NCI-H1694 (cell line): ENCODE results near the gene HCLS1.
"Not testable (repeated sequence)": the region's sequence is repeated elsewhere in the genome, so short reads cannot be mapped to it uniquely, and the experiment has no call there.

Source experiments
- DNase-seq: peaks from one replicate; lab custom pipeline; 2025; lab: John Stamatoyannopoulos, UW

HCLS1 gene

GRCh38 chr3:121660356-121661171, at the start of gene HCLS1:
TSS of gene HCLS1 (minus strand) at chr3:121660903. CDS start at chr3:121658347, 2,556 bp downstream.
- DNase-seq: no peak

DNA sequence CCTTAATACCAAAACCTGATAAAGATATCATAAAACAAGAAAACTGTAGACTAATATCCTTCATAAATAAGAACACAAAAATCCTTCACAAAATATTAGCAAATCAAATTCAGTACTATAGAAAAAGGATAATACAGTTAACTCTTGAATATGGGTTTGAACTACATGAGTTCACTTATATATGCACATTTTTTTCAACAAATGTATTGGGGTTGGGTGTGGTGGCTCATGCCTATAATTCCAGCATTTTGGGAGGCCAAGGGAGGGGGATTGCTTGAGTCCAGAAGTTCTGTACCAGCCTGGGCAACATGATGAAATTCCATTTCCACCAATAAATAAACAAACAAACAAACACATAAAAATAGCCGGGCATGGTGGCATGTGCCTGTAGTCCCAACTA, 49.6 kb upstream of the HCLS1 start:
- no peak for DNase-seq

DNA sequence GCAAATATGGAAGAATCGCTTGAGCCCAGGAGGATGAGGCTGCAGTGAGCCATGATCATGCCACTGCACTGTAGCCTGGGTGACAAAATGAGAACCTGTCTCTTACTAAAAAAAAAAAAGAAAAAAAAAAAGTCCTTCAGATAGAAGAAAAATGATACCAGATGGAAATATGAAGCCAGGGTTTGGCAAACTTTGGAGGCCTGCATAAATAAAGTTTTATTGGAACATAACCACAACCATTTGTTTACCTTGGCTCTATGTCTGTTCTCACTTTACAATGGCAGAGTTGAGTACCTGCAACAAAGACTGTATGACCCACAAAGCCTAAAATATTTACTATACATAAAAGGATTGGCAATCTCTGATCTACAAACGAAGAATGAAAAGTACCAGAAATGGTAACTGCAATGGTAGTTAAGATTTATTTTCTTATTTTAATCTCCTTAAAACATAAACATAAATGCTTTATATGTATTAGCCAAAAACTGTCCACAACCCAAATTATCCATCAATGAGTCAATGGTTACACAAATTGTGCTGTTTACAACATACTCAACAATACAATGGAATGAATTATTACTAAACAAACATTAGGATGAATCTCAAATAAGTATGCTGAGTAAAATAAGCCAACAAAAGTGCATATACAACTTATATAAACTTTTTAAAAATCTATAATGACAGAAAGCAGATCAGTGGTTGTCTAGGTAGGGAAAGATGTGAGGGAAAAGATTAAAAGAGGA, 47.0 kb upstream of the HCLS1 start:
- no peak for DNase-seq

DNA sequence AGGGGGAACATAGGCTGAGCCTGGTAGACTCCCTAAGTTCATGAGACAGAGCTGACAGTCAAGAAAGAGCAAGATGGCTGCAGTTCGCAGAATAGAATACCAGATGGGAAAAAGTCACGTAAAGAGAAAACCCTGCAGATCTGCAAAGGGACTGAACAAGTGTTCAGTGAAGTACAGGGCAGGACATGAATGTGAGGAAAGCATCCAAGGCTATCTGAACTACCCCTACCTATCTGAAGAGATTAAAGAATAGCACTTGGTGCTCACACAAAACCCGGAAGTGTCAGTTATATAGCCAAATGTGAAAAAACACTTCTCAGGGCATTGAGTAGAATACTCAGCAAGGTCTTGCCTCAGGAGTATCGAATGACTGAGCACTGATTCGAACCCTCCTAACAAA, 44.8 kb upstream of the HCLS1 start:
- DNase-seq: no peak

GRCh38 chr3:121703973-121704372, 43.3 kb upstream of the HCLS1 start:
- no peak for DNase-seq

DNA sequence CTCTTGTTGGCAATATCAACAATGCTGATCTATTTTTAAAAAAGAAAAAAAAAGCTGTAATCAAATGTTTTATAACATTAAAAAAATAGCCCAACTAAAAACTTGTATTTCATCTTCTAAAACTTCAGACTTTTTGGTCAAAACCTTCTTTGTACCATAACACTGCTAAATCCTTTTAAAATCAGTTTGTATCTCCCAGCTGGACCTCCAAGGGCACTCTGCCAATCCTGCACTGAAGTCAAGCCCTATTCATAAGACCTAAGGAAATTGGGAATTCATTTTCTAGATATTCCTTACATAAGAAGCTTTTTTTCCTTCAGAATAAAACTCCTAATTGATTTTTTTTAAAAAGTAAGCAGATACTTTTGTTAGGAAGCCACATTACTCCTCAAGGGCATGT, 38.2 kb upstream of the HCLS1 start:
- no peak for DNase-seq

GRCh38 chr3:121698476-121698875, 37.8 kb upstream of the HCLS1 start:
- no peak for DNase-seq

GRCh38 chr3:121696186-121696585, 35.5 kb upstream of the HCLS1 start:
- no peak for DNase-seq

DNA sequence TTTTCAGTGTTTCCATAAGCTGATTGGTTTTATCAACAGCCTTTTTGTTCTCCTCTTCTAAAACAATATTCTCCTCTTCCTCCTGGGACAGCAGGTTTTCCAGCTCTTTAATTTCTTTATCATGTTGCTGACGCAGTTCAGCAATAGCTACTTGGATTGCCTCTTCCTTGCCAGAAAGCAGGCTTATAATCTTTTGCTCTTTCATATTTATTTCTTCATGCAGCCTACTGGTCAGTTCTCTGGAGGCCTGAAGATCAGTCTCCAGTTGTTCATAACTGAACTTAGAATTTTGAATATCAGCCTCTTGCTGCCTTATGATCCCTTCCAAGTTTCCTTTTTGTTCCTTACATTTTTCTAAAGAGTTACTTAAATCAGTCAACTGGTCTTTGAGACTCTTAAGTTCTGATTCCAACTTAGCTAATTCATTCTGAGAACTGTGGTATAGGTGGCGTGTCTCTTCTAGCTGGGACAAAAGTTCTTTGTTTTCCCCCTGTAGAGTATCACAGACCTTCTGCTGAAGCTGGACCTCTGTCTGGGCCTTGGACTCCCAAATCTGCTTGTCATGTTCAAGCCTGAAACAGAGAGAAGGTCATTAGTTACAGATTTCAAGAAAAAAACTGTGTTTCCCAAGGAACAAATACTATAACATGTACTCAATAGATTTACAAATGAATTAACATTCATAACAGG, 31.5 kb upstream of the HCLS1 start:
- no peak for DNase-seq

GRCh38 chr3:121690777-121691405, 30.2 kb upstream of the HCLS1 start:
- DNase-seq: no peak

GRCh38 chr3:121688747-121689146, 28.0 kb upstream of the HCLS1 start:
- DNase-seq: not testable (repeated sequence)

DNA sequence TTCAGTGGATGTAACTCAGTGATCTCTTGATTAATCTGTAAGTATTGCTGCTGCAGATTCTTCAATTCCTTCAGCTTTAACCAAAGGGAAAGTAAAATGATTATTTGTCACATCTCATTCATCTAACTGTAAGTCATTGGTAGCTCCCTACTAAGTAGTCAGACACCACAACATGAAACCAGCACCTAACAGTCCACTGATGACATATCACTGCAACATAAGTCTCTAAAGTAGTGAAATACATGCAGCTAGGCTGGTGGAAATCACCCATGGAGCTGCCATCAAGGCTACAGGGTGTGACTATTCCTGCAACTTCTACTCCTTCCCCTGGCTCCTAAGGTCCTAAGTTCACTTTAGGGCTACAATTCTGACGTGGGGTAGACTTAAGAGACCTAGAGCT, 21.1 kb upstream of the HCLS1 start:
- DNase-seq: no peak

DNA sequence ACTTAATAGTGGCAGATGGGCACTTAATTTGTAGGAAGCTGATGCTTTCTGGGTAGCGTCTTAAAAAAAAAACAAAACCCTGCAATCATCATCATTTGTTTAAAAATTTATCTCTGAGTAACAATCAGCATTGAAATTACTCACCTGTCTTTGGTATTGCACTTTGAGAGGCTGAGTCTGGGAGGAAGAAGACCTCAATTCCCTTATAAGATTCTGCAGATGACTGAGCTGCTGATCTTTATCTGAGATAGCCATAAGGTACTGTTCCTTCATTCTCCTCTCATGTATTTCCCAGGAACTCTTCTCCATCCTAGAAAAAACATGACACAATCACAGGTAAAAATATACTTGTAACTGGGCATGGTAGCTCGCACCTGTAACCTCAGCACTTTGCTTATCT, 16.4 kb upstream of the HCLS1 start:
- DNase-seq: no peak

DNA sequence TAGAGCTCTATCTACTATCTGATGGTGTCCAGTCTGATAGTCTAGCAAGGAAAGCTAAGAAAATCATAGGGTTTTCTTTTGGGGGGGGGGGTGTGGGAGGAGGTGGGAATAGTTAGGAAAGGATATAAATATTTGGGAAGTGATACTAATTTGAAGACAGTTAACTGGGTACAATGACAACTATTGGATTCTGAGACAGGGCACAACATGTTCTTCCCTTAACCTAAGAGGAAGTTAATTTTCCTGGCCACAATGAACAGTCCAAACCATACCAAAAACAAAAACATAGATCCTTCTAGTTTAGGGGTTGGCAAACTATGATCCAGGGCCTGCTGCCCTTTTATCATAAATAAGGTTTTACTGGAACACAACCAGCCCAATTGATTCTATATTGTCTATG, 10.0 kb upstream of the HCLS1 start:
- DNase-seq: no peak

- DNase-seq: no peak
Observed at GRCh38 chr3:121667333-121667732, 6.6 kb upstream of the HCLS1 start.

DNA sequence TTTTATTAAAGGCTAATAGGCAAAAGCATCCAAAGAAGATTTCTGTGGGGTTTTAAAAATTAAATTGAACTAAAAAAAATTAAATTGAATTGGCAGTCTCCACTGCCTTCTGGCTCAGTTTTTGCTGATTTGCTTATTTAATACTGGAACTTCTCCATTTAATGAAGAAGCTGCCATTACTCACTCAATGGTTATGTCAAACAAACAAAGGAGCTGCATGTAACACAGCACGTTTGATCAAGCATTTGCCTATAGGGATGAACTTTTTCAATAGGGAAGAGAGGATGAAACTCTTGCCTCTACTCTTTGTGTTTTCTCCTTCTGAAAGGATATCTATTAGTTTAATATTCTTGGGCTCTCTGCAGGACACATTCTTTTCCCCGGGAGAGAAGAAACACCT, 4.8 kb upstream of the HCLS1 start:
- DNase-seq: no peak

GRCh38 chr3:121663171-121663847, 2.6 kb upstream of the HCLS1 start:
- DNase-seq: no peak

DNA sequence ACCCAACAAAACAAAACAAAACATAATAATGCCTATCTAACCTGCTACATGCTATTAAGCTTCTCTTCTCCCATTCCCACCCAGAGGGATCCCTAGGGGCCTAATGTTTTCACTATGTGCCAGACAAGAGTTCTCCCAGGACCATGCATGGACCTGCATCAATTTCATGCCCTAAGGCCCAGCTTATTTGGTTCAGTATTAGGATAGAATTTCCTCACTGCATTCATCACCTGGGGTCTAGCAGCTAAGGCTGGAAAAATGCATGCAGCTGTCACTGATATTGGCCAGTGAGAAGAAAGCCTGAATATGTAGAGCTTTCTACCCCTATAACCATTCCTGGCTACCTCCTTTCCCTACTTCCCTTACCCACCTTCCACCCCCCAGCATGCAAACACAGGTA, 2.0 kb upstream of the HCLS1 start:
- DNase-seq: no peak

DNA sequence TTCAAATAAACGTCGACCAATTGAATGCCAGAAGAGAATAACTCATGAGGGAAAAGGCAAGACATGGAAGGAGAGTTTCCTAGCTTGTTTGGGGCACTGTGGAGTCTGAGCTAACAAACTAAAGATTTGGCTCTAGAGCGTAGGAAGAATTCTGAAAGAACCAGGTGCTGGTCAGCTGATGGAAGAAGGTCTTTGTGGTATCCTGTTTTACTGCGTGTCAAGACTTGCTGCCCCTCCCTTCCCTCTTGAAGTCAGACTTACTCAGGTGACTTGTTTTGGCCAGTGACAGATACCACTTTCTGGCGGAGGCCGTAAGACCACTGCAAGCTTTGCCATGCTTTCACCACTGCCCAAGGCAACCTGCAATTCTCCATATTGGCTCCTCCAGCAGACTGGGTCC, 673 bp upstream of the HCLS1 start:
- no peak for DNase-seq

DNA sequence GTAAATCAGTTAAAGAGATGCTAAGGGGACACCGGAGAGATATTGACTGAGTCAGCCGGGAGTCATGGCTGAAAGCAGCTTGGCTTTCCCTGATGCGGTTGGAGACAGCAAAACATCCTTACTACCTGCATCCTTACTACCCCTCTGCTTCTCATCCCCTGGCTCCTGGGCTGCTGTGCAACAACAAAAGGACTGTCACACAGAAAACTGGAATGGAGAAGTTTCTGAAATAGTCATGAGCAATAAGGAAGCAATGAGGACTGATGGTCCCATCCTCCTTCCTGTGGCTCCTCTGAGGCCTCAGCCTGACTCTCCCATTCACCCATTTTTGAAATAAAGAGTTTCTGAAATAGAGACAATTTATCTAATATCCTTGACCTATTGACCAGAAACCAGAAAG, 1.1 kb downstream of the HCLS1 start:
- DNase-seq: no peak

GRCh38 chr3:121658716-121659435, 1.8 kb downstream of the HCLS1 start:
- DNase-seq: no peak
